ENCODE measurements around the gene FLT1.

Gene FLT1

DNA sequence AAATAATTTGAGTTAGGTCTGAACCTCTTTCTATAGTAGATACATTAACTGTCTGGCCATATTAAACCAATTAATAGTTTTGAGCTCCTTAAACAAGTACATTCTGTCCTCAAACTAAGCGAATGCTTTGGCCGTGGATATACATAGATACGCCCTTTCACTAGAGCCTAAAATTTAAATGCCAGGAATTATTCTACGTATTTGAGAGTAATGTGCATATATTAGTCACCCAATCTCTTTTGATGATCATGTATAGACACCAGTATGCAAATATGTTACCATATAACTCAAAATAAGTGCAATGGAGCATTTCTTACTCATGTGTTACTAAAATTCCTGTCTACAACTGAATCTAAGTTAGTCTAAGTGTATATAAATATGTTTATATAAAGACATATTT lies 70.4 kb downstream of the FLT1 start:
- DNase-seq = no peak

DNA sequence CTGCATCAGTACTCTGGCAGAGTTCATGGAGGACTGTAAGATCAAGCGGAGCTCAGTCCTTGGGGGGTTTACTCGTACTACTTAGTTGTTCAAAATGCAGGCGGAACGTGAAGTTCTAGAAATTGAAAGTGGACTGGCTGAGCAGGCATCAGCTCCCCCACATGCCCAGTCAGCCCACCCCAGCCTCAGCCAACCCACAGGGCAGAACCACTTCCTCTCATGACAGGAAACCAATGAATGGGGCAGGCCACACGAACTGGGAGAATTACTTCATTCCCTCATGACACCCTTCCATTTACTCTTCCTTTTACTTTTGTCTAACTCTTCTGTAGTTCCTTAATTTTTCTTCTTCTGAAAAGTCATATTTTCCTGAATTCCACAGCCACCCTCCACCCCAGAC lies 71.9 kb downstream of the FLT1 start:
- DNase-seq = no peak

- no peak for DNase-seq
Observed at GRCh38 chr13:28421676-28422410, 73.1 kb downstream of the FLT1 start.

DNA sequence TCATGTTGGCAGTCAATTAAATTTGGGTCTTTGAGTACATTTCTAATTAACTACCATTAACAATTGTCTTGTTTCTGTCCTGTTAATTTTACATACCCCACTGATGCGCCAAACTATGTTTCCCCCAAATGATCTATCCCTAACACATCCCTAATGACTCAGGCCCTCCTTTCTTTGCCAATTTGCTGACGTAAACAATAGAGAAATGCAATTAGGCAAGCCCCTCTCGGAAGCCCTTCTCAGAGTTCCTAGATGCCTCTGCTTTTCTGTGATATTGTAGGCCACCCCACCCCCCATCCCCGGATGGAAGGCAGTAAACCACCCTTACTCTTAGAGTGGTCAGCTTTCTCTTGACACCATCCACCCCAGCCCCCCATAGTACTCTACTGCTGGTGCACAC lies 74.2 kb downstream of the FLT1 start:
- no peak for DNase-seq

- no peak for DNase-seq
Observed at GRCh38 chr13:28415994-28416421, 78.9 kb downstream of the FLT1 start.

DNA sequence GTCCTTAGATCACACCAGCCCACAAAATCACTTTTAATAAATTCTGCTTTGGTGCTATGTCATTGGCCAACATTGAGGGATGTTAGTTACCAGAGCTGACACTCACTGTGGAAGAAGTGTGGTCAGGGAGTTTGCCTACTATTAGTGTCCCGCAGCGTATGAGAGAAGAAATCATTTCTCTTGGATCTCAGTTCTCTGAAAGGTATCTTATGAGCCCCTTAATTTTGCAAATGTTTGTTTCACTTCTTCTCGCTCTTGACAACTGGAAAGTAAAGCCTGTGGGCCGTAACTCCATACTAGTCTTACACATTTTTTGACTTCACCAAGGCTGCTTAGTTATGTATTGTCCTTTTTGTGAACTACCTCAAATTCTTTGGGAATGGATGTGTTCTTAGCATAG lies 80.9 kb downstream of the FLT1 start:
- DNase-seq = no peak

GRCh38 chr13:28412981-28413380 lies 81.9 kb downstream of the FLT1 start:
- DNase-seq = no peak

- DNase-seq = no peak
Observed at GRCh38 chr13:28411831-28412353, 83.0 kb downstream of the FLT1 start.

GRCh38 chr13:28410096-28410495 lies 84.8 kb downstream of the FLT1 start:
- DNase-seq = no peak

DNA sequence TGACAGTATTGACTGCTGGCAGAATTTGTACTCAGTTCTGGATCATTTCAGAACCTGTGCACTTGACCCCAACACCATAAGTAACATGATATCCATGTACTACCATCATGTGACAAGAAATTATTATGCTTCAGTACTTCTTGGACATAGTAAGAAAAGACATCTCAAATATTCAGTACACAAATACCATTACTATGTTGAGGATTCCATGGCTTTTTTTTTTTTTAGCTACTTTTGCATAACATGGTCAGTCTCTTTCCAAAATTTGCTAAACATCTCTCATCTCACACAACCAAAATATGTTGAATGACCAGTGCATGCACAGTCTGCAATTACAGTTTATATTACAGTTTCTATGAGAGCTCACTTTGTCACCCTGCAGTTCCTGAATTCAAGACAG lies 85.3 kb downstream of the FLT1 start:
- DNase-seq = no peak

- no peak for DNase-seq
Observed at GRCh38 chr13:28408863-28409262, 86.1 kb downstream of the FLT1 start.

DNA sequence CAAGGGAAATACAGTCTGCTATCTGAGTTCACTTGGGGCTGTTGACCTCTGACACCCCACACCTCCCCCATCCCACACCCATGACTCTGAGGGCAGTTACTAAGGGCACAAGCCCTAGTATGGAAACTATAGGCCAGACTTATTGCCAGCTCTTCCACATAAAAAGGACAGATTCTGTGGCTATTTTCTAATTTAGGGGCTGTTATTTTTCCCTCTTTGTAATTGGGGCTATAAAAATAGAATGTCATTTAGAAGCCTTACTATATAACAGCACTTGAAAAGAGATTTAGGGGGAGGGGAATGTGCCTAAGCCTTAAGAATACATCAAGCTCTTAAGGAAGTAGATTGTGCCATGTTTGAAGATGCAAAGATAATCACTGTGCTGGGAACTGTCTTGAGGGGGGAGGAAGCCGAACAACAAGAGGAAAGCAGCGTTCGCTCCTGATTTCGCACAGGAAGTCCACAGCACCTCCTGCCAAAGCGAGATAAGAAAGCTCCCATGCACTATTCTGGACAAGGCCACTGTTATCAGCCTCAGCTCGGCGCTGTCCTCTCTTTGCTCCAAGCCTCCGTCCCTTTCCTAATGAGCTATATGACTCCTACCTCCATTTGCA lies 86.6 kb downstream of the FLT1 start:
- no peak for DNase-seq

- no peak for DNase-seq
Observed at GRCh38 chr13:28406733-28407266, 88.1 kb downstream of the FLT1 start.

GRCh38 chr13:28402057-28402381 lies 92.9 kb downstream of the FLT1 start:
- DNase-seq = no peak

DNA sequence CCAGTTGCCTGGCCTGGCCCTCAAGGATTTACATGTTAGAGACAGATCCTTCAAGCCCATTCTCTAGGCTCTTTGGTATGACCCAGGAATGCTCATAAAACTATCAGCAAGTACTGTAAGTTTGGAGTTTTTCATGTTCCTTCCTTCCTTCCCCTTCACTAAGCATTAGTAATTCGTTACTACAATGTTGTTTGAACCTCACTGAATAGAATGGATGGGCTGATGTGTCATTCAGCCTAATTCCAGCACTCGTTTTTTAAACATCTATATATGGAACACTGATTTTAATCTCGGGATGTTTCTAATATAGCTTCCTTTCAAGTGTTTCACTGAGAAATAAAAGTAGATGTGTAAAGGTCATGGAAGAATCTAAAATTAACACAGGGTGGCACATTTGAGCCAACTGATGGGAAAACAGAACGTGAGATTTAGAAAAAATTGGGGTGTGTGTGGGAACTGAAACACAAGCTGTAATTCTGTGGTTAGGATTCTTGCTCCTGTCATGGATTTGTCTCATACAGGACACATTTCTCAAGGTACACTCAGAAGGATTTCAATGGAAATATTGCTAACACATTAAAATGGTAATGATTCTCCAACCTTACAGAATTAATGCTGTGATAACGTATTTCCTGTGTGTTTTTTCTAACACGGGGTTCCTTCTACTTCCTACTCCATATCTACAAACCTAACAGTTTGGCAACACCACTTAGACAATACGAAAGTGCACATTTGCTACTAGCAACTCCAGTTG lies 93.4 kb downstream of the FLT1 start:
- DNase-seq = no peak

GRCh38 chr13:28396053-28396452 lies 98.9 kb downstream of the FLT1 start:
- DNase-seq = no peak

- DNase-seq = no peak
Observed at GRCh38 chr13:28394422-28394821, 100.5 kb downstream of the FLT1 start.

- no peak for DNase-seq
Observed at GRCh38 chr13:28392896-28393505, 101.9 kb downstream of the FLT1 start.

GRCh38 chr13:28392428-28392827 lies 102.5 kb downstream of the FLT1 start:
- DNase-seq = no peak

DNA sequence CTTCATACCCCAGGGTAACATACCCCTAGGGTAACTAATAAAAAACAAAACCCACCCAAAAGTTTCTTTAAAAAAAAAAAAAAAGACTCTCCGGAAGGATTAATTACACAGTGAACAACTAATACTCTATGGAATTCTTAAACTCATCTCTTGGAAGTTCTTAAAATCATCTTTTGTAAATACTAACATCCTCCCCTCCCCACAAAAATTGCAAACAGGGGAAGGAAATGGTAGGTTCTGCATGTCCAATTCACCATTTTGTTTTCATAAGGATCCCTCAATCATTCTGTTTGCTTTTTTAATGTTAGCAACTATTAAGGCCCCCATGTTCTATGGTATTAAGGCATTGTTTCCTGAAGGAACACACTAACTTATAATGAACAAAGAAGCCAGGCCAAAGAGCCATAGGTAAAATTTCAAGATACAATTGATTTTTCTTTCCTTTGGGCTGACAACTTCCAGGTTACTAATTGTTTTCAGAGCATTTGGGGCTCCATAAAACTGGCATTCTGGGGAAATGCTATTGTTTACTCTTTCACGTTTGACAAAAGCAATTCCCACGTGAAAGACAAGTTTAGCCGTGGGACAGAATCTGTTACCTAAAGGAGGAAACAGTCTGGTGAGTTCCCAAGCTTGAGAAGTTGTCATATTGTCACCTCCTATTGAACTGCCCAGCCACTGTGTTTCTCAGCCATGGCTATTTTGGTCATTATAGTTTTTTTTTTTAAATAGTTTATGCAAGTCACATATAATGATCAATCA lies 107.0 kb downstream of the FLT1 start:
- DNase-seq = no peak

- no peak for DNase-seq
Observed at GRCh38 chr13:28385362-28385761, 109.6 kb downstream of the FLT1 start.

DNA sequence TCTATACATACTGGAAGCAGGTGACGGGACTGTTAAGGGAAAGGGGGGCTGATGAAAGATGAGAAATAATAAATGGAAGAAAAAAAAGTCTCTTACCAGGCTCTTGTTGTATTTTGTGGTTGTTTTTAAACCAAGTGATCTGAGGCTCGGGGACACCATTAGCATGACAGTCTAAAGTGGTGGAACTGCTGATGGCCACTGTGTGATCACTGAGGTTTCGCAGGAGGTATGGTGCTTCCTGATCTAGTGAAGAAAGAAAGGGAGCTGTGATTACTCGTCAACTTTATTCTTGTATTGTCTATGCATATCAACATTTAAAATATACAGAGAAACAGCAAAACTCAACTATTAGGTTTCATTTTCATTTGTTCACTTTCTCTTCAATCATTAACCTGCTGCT lies 110.1 kb downstream of the FLT1 start:
- DNase-seq = no peak

DNA sequence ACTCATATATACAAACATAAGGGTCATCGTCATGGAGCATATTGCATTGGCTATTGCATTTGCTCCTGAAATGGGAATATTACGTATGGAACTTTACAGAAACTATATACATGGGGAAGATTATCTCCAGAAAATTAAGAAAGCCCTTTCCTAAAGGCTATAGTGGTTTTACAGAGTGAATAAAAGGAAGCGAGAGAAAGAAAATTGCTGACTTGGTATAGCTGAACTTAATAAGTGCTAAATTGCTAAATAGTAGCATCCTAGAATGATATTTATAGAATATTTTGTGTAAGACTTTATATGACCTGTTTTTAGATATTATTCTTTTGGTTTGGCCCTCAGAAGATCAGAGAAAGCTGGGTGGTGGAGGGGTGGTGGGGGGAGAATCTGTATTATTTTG lies 114.6 kb downstream of the FLT1 start:
- DNase-seq = no peak

Data from right forelimb (tissue), 1 donor.